ENCODE data around the gene KLHDC1.
"Not testable (repeated sequence)": the region's sequence is repeated elsewhere in the genome, so short reads cannot be mapped to it uniquely, and the experiment has no call there.

Gene KLHDC1, protein sequence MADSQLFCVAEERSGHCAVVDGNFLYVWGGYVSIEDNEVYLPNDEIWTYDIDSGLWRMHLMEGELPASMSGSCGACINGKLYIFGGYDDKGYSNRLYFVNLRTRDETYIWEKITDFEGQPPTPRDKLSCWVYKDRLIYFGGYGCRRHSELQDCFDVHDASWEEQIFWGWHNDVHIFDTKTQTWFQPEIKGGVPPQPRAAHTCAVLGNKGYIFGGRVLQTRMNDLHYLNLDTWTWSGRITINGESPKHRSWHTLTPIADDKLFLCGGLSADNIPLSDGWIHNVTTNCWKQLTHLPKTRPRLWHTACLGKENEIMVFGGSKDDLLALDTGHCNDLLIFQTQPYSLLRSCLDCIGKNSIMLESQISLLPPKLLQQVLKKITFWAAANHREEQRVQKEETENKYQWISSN

DNA sequence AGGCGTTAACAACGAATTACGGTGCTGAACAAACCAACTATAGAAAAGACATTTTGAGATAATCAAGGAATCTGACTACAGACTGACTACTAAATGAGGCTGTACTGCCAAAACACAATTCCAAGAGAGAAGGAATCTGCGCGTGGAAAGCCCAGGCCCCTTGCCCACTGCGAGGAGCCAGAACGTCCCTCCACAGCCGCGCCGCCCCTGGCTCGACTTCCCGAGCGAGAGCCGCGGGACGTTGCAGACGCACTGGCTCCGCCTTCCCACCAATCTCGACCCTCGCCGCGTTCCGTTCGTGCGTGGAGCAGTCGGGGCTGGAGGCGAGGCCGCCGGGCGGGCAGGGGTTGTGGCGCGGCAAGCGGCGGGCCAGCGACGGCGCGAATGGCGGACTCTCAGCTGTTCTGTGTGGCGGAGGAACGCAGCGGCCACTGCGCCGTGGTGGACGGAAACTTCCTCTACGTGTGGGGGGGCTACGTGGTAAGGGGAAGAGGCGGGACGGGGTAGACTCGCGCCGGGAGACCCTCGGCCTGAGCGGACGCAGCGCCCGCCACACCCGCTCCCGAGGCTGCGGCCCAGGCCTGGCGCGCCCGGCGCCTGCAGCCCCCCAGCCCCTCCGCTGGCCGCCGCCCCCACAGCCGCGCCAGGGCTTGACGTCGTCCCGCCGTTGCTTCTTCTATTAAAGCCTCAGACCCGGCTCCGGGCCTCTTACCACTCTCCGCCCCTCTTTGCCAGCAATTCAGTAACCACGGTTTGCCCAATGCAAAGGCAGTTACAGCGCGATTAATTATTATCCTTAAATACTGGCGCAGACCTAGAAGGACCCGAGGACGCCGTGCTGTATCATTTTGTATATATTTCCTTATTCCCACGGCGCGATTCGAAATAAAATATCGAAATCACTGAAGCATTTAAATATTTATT lies at the start of gene KLHDC1:
KLHDC1 (plus strand) TSS at position 310 of the 924 bp plus-strand sequence; CDS start at position 385, 75 bp downstream.
- FAIRE-seq, result no peak

DNA sequence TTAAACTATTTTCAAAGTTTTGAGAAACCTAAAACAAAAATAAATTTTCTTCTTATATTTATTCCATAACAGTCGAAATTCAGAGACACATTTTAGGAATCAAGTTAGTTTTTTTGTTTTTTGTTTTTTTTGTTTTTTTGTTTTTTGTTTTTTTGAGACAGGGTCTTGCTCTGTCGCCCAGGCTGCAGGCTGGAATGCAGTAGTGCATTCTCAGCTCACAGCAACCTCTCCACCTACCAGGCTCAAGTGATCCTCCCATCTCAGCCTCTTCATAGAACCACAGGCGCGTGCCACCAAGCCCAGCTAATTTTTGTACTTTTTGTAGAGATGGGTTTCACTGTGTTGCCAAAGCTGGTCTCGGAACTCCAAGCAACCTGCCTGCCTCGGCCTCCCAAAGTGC lies 39.4 kb upstream of the KLHDC1 start:
- peak; percentile 76 for FAIRE-seq

DNA sequence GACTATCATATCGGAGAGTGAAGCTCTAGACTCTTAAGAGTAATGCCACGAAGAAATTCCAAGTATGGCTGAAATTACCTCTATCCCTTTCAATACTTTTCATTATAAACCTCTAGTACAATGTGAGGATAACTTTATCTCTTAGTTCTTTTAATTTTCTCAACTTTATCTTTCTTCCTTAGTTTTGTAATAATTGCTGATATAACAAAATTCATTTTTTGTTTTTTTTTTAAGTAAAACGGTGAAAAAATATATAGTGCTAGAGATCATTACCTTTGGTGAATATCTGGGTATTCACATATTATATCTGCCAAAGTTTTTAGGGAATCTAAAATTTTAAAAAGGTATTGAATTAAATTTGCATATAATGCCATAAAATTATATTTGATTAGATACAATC lies 38.4 kb upstream of the KLHDC1 start:
- FAIRE-seq, result no peak

DNA sequence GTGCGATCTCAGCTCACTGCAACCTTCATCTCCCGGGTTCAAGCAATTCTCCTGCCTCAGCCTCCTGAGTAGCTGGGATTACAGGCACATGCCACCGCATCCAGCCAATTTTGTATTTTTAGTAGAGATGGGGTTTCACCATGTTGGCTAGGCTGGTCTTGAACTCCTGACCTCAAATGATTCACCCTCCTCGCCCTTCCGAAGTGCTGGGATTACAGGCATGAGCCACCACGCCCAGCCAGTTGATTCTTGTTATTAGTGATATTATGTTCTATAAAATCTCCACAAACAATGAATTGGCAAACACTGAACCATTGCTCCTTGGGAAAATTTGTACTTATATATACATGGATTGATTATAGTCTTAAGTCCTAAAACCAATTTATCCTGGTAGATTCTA lies 35.4 kb upstream of the KLHDC1 start:
- FAIRE-seq, result not testable (repeated sequence)

DNA sequence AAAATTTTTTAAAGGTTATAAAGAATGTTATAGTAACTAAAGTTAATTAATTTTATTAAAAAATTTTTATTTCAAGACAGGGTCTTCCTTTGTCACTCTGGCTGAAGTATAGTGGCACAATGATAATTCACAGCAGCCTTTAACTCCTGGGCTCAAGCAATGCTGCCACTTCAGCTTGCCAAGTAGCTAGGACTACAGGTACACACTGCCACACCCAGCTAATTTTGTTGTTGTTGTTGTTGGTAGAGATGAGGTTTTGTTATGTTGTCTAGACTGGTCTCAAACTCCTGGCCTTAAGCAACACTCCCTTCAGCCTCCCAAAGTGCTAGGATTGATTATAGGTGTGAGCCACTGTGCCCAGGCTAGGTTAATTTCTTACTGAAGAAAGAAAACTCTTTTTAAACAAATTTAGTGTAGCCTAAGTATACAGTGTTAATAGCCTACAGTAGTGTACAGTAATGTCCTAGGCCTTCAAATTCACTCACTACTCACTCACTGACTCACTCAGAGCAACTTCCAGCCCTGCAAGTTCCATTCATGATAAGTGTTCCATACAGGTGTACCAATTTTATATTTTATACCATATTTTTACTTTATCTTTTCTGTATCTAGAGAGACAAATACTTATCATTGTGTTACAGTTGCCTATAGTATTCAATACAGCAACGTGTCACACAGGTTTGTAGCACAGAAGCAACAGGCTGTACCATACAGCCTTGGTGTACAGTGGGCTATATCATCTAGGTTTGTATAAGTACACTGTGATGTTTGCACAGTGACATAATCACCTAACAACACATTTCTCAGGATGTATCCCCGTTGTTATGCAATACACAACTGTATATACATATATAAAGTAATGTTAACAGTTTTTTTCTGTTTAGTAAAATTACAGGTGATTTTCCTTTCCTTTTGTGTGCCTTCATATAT lies 33.1 kb upstream of the KLHDC1 start:
- FAIRE-seq, result peak; percentile 21

DNA sequence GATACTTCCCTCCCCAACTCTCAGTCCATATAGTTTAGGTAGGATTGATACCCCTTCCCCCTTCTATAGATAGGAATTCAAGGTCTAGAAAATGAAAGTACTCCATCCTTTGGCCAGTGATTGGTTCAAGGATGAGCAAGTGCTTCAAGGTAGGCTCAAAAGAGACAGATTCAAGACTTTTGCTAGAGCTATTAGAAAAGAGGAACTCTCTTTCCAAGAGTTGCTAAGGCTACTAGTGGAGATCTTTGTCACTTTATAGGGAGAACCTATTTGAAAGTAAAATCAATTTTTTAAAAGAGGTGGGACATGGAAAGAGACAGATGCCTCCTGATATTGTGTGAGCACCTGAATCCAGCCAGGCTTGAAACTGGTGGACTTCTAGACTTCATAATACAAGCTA lies 22.4 kb upstream of the KLHDC1 start:
- FAIRE-seq, result no peak

DNA sequence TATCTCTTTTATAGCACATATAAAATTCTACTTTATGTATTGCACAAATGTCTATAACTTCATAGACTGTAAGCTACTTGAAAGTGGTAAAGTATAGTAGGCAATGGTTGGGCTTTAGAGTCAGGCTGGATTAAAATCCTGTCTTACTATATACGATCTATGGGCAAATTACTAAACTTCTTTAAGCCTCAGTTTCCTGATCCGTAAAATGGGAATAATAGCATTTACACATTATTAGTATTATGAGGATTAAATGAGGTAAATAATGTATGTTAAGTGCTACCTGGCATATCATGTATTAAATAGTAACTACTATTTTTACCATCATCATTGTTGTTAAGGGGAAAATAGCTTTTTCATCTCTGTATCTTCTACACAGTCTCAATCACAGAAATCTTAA lies 19.3 kb upstream of the KLHDC1 start:
- no peak for FAIRE-seq

DNA sequence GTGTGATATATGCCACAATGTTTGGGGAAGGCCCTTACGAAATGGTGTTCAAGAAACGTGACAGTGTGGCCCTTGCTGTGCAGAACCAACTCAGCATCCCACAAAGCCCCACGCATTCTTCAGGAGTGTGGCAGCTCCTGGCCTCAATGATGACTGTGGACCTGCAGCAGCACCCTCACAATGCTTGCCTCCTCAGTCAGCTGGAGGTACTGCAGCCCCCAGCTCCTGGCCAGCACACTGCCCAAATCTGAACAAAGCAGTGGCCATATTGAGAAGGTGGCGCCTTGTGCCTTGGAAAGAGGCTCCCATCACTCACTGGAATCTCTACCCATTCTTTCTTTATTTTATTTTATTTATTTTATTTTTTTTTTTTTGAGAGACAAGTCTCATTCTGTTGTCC lies 15.3 kb upstream of the KLHDC1 start:
- FAIRE-seq, result no peak

DNA sequence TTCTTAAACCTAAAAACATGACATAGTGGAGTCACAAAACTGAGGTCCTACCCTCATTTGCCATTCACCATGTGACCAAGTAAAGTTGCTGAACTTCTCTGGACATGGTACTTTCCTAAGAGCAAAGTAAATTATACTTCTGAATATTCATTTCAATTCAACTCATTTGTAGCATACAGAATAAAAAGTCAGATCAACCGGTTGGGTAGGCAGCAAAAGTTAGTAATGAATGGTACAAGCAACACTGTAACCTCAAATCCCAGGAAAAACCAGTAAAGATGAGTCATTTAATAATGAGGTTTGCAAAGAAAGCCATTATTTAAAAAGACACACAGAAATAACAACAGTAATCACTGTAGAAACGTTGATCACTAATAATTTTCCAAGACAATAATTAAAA lies 13.6 kb upstream of the KLHDC1 start:
- FAIRE-seq, result no peak

DNA sequence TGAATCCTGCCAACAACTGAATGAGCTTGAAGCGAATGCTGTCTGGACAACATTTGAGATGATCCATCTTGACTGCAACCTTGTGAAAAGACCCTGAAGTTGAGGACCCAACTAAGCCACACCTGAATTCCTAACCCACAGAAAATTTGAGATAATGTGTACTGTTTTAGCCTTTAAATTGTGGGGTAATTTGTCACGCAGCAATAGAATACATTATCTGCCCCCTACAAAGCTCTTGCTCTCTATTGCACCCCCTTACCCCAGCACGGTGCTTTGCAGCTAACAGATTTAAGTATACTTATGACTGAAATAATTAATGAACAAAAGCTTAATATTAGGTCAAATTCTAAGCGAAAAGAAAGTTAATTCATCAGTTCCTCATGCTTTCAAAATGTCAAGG lies 6.5 kb upstream of the KLHDC1 start:
- FAIRE-seq, result no peak

DNA sequence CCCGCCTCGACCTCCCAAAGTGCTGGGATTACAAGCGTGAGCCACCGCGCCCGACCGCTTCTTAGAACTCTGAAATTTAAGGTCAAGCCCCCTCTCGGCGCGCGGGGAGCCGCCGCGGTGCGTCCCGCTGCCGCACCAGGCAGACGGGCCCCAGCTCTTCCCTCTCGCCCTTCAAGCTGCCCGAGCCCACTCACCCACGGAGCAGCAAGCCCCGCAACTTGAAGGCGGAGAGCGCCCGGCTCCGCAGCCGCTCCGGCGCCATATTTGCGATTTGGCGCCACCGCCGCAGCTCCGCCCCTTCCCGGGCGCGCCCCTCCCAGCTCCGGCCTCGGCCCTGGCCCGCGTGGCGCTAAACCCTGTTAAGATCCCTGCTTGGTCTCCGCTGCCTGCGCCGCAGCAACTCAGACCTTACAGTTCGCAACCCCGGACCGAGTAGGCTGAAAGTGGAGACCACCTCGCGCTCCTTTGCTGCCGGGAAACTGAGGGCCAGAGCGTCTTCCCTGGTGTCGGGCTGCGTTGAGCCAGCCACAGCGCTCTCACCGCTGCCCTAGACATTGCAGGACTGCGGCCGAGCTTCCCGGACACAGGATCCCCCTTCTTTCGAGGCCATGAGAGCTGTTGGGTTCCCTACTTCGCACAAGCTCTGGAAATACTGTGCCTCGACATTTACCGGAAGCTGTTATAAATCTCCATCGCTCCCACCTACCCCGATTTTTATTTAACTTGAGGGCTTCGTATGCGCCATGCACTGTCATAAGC lies 4.8 kb upstream of the KLHDC1 start, which contains the start of gene POLE2:
POLE2 (minus strand) TSS at position 273 of the 759 bp plus-strand sequence; CDS start at position 262, 11 bp downstream.
- FAIRE-seq, result no peak

DNA sequence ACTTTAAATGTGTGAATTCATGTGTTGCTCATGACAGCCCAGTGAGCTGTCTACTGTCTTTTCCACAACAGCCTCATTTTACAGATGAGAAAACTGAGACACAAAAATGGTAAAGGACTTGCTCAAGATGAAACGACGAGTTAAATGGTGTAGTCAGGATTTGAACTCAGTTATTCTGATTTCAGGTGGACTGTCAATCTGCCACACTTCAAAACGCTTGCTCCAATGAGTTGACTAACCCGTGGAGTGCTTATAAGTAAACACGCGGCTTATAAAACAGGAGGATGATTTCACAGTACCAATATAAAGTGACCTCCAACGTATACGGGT lies 4.3 kb upstream of the KLHDC1 start:
- no peak for FAIRE-seq

DNA sequence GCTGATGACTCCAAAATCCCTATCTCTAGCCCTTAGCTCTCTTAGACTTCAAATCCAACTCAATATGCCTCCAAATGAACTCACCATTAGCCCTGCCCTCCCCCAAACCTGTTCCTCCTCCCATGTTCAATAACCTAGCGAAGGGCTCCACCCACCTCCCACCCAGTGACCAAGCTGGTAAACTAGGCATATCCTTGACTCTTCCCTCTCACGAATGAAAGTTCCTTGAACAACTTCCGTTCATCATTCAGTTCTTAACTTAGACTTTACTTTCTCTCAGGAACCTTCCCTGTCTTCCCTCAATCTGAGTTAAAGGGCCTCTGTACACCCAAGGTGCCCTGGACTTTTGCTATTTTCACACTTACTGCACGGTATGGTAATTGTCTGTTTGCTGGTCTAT lies 1.9 kb upstream of the KLHDC1 start:
- FAIRE-seq, result no peak

DNA sequence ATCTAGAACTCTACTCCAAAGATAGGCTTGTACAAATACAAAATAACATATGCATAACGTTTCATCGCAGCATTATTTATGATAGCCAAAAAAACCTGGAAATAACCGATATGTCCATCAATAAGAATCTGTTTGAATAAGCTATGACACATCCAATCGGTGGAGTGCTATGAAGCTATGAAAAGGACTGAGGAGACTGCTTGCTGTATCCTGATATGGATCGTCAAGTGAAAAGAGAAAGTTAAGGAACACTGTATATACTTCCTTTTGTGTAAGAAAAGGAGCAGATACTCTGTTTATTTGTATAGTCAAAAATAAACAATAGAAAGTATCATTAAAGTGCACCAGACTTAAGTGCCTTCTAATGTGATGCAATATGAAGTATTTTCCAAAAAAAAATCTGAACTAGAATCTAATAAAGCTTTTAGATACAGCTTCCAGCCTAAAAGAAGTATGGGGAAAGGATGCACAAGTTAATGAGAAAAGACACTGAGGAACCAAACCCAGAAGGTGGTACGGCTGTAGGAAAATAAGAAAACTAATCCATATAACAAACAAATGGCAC lies 645 bp upstream of the KLHDC1 start:
- no peak for FAIRE-seq

DNA sequence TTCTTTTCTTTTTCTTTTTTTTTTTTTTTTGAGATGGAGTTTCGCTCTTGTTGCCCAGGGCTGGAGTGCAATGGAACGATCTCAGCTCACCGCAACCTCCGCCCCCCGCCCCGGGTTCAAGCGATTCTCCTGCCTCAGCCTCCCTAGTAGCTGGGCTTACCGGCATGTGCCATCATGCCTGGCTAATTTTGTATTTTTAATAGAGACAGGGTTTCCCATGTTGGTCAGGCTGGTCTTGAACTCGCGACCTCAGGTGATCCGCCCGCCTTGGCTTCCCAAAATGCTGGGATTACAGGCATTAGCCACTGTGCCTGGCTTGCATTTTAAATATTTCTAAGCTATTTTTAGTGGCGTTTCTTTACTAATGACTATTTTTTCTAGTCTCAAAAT lies 810 bp downstream of the KLHDC1 start:
- not testable (repeated sequence) for FAIRE-seq

DNA sequence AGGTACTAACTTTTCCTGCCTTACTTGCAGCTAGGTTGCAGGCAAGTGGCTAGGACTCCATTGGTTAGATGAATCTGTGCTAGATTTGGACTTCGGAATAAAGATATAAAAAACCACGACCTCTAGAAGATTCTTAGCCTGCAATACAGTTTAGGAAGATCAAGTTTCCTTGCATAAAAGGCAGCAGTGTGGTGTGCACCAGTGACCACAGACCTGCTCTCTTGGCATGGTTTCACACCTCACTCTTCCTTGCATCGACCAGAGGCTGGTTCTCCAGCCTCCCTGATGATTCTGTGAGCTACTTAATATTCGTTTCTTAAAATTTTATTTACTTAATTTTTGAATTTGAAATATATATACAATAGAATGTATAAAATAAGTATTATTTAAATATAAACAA lies 9.8 kb downstream of the KLHDC1 start:
- FAIRE-seq, result no peak

DNA sequence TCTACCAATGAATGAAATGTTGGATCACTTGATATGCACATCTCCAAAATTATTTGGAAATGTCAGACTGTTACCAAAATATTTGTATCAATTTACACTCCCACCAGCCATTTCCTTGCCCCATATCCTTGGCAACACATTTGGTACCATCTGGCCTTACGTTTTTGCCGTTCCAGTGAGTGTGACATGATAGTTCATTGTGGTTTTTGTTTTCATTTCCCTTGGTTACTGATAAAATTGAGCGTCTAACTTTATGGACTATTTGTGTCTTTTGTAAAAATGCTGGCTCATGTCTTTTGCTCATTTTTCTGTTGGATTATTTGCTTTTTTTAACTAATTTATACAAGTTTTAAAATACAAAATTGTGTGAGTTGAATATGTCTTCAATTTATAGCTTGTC lies 11.0 kb downstream of the KLHDC1 start:
- no peak for FAIRE-seq

DNA sequence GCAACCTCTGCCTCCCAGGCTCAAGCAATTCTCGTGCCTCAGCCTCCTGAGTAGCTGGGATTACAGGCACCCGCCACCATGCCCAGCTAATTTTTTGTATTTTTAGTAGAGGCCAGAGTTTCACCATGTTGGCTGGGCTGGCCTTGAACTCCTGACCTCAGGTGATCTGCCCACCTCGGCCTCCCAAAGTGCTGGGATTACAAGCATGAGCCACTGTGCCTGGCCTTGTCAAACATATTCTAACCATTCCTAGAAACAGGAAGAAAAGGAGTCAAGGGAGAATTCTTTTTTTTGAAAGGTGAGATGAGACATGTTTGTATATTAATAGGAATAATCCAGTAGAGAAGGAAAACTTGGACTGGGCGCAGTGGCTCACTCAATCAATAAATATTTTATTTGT lies 11.6 kb downstream of the KLHDC1 start:
- FAIRE-seq, result not testable (repeated sequence)

DNA sequence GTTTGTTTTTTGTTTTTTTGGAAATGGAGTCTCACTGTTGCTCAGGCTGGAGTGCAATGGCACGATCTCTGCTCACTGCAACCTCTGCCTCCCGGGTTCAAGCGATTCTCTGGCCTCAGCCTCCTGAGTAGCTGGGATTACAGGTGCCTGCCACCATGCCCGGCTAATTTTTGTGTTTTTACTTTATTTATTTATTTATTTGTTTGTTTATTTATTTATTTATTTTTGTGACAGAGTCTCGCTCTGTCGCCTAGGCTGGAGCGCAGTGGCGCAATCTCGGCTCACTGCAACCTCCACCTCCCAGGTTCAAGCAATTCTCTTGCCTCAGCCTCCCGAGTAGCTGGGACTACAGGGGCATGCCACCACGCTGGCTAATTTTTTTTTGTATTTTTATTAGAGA lies 18.1 kb downstream of the KLHDC1 start:
- not testable (repeated sequence) for FAIRE-seq

DNA sequence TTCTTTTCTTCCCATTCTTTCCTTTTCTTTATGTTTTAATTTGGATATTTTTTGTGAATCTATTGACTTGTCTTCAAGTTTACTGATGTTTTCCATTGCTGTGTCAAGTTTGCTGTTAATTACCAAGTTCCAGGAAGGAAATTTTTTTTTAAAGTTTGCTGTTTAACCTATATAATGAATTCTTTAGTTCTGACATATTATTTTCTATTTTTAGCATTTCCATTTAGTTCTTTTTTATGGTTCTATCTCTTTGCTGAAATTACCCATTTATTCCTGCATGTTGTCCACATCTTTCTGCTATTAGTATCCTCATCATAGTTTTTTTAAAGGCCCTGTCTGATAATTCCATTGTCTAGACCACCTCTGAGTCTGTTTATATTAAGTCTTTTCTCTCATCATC lies 27.8 kb downstream of the KLHDC1 start:
- no peak for FAIRE-seq

DNA sequence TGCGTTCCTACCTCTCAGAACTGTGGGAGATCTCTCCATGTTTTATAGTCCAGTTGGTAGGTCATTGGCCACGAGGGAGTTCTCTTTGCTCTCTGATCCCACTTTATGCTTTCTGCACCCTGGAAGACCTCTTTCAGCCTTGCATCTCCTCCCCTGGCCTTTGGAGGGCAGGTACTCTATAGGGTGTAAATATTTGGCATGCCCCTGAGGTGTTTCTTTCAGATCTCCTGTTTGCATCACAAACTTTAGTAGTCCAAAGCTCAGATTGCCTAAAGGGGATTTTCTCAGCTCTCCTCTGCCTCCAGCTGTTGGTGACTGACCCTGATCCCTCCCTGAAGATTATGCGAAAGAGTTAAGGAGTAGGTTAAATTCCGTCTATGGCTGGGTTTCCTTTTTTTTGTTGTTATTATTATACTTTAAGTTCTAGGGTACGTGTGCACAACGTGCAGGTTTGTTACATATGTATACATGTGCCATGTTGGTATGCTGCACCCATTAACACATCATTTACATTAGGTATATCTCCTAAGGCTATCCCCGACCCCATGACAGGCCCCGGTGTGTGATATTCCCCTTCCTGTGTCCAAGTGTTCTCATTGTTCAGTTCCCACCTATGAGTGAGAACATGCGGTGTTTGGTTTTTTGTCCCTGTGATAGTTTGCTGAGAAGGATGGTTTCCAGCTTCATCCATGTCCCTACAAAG lies 29.0 kb downstream of the KLHDC1 start:
- FAIRE-seq, result not testable (repeated sequence)

Measured in G401.6 (cell line).